Fibroblast of skin of right biceps (primary cell): ENCODE data around the gene JMJD1C.
"Not testable (repeated sequence)": the region's sequence is repeated elsewhere in the genome, so short reads cannot be mapped to it uniquely, and the experiment has no call there.

Source experiments
- DNase-seq: peaks from one replicate; pipeline ENCODE4 v3.0.0-alpha.2; 2013

The JMJD1C gene

DNA sequence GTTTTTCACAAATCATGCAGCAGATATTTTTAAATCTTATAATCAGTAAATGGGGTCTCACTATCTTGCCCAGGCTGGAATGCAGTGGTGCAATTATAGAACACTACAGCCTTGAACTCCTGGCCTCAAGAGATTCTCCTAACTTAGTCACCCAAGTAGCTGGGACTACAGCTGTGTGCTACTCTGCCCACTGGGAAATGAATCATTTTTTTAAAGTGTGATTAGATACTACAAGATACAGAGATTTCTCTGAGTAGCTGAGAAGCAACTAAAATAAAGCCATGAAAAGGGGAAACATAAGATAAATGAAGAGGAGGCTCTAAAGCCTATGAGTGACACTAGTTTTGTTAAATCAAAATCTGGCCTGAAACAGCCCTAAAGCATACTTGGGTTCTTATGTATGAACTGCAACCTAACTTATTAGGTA is 119.7 kb downstream of the JMJD1C start:
- DNase-seq, result peak; percentile 65

DNA sequence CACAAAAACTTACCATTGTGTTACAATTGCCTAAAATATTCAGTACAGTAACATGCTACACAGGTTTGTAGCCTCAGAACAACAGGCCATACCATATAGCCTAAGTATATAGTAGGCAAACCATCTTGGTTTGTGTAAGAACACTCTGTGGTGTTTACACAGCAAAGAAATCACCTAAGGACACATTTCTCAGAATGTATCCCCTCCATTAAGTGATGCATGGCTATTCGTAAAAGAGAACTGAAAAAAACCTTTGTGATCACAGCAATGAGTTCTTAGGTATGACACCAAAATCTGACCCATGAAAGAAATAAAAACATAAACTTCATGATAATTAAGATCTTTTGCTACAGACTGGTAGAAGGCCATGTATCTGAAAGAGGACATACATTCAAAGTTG is 121.5 kb downstream of the JMJD1C start:
- no peak for DNase-seq

DNA sequence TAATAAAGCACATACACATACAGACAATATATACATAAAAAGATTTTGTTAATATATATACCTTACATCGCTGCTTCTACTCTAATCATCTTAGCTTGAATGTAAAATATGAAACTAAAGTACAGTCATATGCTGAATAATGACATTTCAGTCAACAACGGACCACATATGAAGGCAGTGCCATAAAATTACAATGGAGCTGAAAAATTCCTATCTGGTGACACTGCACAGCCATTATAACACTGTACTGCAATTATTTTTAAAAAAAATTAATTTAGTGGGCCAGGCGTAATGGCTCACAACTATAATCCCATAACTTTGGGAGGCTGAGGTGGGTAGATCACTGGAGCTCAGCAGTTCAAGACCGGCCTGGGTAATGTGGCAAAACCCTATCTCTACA is 122.3 kb downstream of the JMJD1C start:
- peak; percentile 48 for DNase-seq

DNA sequence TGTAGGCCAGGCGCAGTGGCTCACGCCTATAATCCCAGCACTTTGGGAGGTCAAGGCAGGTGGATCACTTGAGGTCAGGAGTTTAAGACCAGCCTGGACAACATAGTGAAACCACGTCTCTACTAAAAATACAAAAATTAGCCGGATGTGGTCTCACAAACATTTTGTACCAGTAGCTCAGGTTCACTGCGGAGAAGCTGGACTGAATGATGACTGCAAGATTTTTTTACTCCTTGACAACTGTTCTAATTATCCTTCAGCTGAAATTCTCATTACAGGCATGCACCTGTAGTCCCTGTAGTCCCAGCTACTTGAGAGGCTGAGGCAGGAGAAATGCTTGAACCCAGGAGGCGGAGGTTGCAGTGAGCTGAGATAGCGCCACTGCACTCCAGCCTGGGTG is 126.1 kb downstream of the JMJD1C start:
- DNase-seq, result not testable (repeated sequence)

DNA sequence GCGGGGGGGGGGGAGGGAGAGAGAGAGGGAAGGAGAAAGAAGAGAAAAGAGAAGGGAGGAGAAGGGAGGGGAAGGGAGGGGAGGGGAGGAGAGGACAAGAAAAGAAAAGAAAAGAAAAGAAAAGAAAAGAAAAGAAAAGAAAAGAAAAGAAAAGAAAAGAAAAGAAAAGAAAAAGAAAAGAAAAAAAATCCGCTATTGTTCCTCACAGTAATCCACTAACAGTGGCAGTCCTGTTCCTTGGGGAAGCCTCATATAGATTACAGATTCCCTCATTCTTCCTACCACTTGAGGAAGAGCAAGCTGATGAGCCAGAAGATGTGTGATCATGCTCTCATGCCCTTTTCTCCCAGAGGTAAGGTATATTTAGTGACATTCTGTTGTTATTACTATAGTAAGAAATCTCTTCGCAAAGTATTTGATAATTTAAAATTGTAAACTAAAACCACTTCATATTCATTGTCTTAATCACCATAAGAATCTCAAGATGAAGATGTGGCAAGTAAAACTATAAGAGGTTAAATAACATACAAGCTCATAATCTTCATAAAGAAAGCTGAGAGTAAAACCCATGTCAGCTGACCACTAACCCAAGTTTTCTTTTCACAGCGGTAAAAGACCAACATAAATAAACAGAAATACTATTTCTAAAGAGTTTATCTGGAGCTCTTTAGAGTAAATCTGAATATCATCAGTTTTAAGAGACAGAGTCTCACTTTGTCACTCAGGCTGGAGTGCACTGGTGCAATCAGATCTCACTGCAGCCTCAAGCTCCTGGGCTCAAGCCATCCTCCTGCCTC is 128.1 kb downstream of the JMJD1C start:
- DNase-seq, result no peak

DNA sequence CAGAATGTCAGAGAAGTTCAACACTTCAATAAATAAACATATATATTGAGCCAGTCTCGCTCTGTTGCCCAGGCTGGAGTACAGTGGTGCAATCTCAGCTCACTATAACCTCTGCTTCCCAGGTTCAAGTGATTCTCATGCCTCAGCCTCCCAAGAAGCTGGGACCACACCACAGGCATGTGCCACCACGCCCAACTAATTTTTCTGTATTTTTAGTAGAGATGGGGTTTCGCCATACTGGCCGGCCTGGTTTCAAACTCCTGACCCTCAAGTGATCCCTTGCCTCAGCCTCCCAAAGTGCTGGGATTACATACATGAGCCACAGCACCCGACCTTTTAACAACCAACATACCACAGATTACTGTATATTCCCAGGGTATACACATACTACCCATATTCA is 134.2 kb downstream of the JMJD1C start:
- DNase-seq, result peak; percentile 24

DNA sequence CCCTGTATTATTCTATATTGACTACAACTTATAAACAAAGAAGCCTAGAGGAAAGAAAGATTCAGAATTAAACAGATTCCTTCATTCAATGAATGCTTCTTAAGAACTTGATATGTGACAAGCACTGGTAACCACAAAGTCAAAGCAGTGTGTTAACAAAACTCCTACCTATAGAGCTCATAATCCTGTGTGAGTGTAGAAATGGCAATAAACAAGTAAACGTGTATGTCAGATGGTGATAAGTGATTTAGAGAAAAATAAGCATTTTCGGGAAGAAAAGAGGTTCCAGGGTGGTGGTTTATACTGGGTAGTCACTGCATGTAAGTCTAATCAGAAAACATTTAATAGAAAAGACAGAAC is 141.3 kb downstream of the JMJD1C start:
- DNase-seq, result no peak

DNA sequence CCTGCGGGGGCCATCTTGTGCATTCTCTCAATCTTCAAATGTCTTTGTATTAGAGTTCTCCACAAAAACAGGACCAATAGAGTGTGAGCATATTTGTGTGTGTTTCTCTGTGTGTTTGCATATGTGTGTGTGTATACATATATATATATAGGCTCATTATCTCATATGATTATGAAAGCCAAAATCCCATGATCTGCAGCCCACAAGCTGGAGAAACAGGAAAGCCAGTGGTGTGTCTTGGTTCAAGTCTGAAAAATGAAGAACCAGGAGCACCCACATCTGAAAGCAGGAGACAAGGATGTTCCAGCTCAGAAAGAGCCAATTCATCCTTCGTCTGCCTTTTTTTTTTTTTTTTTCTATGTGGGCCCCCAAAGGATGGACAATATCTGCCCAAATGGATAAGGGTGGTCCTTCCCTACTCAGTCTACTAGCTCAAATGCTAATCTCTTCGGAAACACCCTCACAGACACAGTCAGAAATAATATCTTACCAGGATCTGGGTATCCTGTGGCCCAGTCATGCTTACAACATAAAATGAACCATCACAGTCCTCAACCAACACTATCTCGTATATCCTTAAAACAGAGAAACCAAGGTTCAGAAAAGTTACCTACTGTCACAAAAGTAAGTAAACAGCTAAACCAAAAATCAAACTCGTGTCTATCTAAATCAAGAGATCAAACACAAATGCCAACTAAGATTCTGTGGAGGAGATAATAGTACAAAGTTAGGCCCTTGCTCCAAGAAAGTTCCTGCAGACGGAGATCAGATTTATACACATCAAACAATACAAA is 141.9 kb downstream of the JMJD1C start:
- no peak for DNase-seq

DNA sequence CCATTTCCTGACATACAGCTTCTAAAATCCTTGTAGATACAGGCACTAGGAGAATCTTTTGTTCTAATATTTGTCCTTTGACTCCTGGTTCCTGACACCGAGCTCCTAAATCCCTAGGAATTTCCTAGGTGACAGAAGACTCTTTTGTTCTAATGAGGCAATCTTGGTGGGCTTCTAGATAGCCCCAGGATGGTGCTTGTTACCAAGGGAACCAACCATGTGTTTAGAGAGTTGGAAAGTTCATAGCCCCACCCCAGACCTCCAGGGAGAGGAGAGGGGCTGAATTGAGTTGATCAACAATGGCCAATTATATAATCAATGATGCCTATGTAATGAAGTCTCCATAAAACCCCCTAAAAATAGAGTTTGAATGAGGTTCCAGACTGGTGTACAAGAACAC is 145.1 kb downstream of the JMJD1C start:
- no peak for DNase-seq

DNA sequence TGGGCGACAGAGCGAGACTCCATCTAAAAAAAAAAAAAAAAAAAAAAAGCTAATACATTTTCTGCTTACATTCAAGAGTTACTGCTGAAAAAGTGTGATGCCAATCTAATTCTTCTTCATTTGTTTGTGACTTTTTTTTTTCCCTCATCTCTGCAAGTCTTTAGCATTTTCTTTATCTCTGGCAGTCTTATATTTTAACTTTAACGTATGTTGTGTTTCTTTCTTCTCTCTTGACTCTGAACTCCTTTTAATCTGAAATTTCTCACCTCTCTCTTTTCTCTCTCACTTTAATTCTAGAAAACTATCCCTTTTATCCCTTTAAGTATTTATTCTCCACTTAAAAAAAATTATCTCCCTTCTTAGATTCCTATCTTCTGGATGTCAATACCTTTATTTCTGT is 146.5 kb downstream of the JMJD1C start:
- DNase-seq, result no peak

DNA sequence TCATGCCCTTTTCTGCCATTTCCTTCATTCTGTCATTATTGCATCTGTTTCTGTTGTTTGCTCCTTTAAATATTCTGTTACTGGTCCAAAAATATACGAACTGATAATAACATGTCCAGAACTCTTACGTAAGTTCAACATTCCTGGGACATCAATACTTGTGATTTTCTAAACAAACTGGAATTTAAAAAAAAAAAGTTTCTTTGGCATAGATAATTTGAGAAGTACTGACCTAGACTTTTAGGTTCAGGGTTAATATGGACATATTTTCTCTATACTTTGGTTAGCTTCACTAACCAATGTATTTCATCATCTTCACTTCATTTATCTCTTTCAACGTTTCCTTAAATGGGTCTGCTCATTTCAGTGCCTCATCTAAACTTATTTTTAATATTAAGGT is 147.3 kb downstream of the JMJD1C start:
- no peak for DNase-seq

DNA sequence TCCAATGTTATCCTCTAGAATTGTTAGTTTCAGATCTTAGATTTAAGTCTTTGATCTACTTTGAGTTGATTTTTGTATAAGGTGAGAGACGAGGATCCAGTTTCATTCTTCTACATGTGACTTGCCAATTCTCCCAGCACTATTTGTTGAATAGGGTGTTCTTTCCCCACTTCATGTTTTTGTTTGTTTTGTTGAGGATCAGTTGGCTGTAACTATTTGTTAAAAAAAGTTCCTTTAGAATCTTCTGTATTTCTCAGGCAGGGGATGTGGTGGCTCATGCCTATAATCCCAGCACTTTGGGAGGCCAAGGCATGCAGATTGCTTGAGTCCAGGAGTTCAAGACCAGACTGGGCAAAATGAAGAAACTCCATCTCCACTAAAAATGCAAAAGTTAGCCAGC is 151.8 kb downstream of the JMJD1C start:
- no peak for DNase-seq

DNA sequence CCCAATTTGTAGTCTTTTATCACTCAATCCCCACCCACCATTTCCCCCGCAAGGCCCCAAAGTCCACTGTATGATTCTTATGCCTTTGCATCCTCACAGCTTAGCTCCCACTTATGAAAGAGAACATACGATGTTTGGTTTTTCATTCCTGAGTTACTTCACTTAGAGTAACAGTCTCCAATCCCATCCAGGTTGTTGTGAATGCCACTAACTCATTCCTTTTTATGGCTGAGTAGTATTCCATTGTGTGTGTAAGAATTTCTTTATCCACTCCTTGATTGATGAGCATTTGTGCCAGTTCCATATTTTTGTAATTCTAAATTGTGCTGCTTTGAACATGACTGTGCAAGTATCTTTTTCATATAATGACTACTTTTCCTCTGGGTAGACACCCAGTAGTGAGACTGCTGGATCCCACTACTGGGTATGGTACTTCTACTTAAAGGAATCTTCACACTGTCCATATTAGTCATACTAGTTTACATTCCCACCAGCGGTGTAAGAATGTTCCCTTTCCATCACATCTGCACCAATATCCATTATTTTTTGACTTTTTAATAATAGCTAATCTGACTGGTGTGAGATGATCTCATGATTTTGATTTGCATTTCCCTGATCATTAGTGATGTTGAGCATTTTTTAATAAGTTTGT is 152.6 kb downstream of the JMJD1C start:
- DNase-seq, result peak; percentile 2

DNA sequence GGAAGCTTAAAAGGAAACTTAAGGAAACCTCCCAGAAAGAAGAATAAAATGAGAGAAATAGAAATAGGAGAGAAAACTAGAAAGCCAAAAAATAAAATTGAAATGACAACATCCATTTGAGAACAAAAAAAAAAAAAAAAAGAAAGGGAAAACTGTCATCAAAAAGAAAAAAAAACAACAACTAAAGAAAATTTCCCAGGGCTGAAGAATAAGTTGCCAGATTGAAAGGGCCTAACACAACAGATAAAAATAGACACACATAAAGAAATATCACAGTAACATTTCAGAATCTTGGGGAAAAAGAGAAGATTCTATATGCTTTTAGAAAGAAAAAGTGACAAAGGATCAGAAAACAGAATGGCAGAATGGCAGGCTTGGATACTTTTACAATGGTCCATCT is 157.1 kb downstream of the JMJD1C start:
- no peak for DNase-seq

DNA sequence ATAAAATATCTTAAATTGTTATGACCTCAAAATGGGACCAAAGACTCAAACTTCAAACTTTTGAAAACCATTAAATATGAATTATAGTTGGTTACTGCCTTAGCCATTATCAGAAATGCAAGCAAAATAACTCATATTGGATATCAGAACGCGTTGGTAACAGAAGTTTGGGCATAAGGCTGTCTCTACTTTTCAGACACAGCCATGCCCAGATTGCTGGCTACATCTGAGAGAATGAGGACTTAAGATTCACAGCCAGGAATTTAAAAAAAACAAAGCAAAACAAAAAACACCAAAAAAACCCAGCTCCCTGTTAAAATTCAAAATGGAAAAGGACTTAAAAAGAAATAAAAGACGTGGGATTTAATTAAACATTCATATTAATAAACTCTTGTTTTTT is 161.6 kb downstream of the JMJD1C start:
- no peak for DNase-seq

DNA sequence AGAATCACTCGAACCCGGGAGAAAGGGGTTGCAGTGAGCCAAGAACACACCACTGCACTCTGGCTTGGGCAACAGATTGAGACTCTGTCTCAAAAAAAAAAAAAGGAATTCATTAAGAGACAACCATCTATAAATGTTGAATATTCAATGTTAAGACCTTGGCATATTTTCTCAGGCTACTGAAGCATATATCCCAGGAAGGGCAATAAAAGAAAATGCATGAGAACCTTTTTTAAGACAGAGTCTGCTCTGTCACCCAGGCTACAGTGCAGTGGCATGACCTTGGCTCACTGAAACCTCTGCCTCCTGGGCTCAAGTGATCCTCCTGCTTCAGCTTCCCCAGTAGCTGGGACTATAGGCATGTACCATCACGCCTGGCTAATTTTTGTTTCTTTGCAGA is 165.0 kb downstream of the JMJD1C start:
- DNase-seq, result no peak

DNA sequence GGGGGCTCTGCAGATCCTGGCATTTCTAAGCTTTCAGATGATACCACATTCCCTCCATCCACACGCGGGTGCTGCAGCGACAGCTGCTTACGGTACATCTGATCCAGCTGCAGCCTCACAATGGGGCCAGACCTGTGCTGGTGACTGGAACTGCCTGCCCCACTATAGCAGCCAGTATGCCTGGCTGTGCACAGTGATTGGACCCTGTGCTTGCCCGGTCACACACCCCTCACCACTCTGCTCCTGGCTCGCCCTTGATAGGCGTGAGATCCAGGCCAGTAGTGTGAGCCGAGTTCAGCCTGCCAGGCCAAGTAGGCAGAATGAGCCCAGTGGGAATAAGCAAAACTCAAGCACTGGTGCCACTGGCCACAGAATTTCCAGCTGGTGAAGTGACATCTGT is 167.8 kb downstream of the JMJD1C start:
- no peak for DNase-seq

DNA sequence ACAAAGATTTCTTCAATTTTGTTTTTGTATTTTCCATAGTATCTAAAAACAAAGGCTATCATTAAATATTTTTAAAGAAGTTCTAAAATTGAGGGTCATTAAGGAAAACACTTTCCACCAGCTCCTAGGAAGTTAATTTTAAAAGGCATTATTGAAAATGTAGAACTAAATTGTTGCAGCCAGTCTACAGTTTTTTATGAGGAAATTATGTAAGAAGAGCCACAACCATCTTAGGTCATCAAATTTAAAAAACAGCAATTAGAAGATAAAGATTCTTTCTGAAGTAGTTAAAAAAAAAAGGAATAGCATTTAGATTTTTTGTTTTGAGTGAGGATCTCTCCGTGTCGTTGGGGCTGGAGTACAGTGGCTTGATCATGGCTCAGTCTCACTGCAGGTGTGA is 171.0 kb downstream of the JMJD1C start:
- DNase-seq, result no peak

DNA sequence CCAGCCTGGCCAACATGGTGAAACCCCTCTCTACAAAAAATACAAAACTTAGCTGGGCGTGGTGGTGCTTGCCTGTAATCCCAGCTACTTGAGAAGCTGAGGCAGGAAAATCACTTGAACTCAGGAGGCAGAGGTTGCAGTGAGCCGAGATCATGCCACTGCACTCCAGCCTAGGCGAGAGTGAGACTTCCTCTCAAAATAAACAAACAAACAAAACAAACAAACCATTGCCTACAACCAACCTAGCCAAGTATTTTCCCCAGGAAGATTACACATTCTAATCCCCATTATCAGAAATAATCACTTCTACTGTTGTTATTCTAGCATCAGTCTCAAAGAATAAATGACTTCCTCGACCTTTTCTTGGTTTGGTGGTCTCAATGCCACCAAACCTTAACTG is 172.9 kb downstream of the JMJD1C start:
- not testable (repeated sequence) for DNase-seq

DNA sequence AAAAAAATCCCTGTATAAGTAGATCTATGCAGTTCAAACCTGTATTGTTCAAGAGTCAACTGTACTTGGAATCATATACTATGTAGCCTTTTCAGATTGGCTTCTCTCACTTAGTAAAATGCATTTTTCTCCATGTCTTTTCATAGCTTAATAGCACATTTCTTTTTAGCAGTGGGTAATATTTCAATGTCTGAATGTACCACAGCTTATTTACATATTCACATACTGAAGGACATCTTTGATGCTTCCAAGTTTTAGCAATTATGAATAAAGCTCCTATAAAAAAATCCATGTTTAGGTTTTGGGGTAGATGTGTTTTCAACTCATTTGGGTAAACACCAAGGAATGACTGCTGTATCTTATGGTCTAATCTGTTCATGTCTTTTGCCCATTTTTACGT is 177.6 kb downstream of the JMJD1C start:
- no peak for DNase-seq

DNA sequence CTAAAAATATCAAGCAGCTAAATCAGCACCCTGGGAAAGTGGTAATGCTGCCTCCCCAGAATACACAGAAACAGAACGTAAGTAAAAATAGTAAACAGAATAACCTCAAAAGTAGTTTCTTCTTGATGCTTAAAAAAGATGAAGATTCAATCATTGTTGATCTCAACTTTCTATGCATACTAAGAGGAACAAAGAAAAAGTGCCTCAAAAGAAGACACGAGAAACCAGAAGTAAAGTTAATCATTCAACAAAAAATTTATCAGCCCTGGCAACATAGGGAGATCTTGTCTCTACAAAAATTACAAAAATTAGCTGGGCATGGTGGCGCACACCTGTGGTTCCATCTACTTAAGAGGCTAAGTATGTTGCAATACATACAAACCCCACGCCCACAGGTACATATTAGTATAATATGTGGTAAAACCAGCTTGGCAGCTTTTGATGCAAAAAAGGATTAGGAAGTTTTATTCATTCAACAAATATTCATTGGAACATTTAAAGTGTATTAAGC is 179.0 kb downstream of the JMJD1C start:
- no peak for DNase-seq

DNA sequence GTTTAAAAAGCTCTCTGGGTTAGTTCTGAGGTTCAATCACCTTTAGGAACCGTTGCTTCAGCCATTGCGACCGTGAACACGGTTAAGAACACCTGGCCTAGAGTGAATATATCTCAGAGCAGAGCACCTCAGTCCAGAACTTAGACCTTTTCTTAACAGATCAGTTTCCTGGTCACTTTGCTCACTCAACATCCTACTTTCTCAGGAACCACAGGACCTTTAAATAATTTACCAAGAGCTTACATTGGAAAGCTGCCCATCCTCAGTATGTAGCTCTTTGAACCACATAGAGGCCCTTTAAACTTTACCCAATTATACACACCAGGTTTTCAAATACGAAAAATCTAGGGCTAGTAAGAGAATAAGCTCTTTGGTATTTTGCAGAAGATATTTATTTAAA is 179.4 kb downstream of the JMJD1C start:
- DNase-seq, result no peak

DNA sequence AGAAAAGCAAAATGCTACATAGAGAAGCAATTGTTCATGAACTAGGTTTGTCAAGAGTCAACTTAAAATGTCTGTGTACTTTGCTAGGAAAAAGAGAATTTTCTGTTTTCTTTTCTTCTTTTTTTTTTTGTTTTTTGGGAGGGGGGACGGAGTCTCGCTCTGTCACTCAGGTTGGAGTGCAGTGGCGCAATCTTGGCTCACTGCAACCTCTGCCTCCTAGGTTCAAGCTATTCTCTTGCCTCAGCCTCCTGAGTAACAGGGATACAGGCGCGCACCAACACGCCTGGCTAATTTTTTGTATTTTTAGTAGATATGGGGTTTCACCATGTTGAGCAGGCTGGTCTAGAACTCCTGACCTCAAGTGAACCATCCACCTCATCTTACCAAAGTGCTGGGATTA is 181.9 kb downstream of the JMJD1C start:
- not testable (repeated sequence) for DNase-seq

DNA sequence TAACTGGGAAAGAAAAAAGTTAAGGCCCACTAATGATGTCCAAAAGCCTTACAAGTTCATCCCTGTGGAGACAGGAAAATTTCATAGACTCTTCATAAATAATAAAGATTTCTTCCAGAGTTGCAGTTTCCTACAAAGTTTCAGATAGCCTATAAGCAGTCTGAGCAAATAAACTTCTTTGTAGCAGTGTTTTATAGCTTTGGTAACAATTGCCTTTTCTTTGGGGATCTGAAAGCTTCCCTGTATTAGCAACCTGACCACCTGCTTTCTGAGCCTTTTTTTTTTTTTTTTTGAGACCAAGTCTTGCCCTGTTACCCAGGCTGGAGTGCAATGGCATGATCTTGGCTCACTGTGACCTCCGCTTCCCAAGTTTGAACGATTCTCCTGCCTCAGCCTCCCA is 182.7 kb downstream of the JMJD1C start:
- DNase-seq, result no peak
